ENCODE results near the gene NFATC3. TPM values are rescaled to one million over a fixed set of nuclear protein-coding genes. Genes with fewer than 3 reads are reported as not detected.

Gene NFATC3
- total and polyA plus RNA-seq, 2 of the 8 experiments (the other 6 are each of a cell fraction or from before 2014, with no cell fraction given): 17.6 to 34.5 TPM

DNA sequence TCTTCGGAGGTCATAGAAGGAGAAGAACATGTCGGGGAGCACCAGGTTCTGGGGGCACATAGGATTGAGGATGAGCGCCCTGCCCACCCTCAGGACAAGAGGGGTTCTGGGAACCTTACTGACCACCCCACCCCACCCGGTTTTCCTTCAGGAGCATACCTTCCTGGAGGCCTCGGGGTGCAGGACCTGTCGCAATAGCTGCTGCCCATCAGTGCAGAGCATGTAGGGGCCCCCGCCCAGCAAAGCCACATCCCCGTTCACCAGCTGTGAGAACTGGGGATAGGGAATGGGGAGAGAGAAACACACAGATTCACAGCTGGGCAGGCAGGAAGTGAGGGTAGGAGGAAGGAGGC, 148.6 kb downstream of the NFATC3 start:
- H3K4me3 ChIP-seq (ENCODE audit: extremely low read depth in 1 of 4, insufficient read depth in 2 of 4, low read depth in 3 of 4, low read length in 4 of 4): peak overlapping the region in 2 of 4 experiments; percentile 81 to 84; a peak in 4 of 8 replicates
- H4K5ac ChIP-seq (ENCODE audit: insufficient read length, low read depth, low read length): no peak overlapping the region
- TF ChIP-seq GABPA (IDR thresholded peaks at IDR 0.05; ENCODE audit: borderline replicate concordance, insufficient read depth, low read length): no peak
- no peak for TF ChIP-seq EZH2 (IDR thresholded peaks at IDR 0.05; ENCODE audit: low read depth, low read length, severe bottlenecking)
- no peak for TF ChIP-seq PHF8 (conservative IDR thresholded peaks at IDR 0.05; ENCODE audit: low read depth, low read length)
- no peak for TF ChIP-seq USF2 (IDR thresholded peaks at IDR 0.05; ENCODE audit: low read length)
- no peak for TF ChIP-seq JUN (IDR thresholded peaks at IDR 0.05; ENCODE audit: low read depth, low read length)
- TF ChIP-seq KDM4A (IDR thresholded peaks at IDR 0.05; ENCODE audit: low read depth, low read length, severe bottlenecking): no peak
- no peak for TF ChIP-seq RXRA (IDR thresholded peaks at IDR 0.05; ENCODE audit: insufficient read depth, low read depth, low read length)
- TF ChIP-seq BCL11A (IDR thresholded peaks at IDR 0.05; ENCODE audit: low read depth in 2 of 2, low read length in 2 of 2): no peak
- TF ChIP-seq TCF12 (IDR thresholded peaks at IDR 0.05; ENCODE audit: low read depth, low read length): no peak
- H3K27ac ChIP-seq (ENCODE audit: low read depth, low read length): no peak overlapping the region
- DNase-seq (ENCODE audit: low read depth in 1 of 2, low spot score in 2 of 2) (no peak), FAIRE-seq (no peak)
- H3K9me3 ChIP-seq (ENCODE audit: insufficient read depth in 2 of 2, low read depth in 1 of 2, low read length in 1 of 2): no peaks in the 10 kb centered on the region
- no peak overlapping the region for H2AK5ac ChIP-seq (ENCODE audit: low read depth, low read length)
- no peaks in the 10 kb centered on the region for H3K27me3 ChIP-seq (replicated peaks in 1 of 4; ENCODE audit: control insufficient read depth in 3 of 4, extremely low read depth in 1 of 4, insufficient read depth in 3 of 4, low read length in 3 of 4)
- H2BK15ac ChIP-seq (ENCODE audit: low read length): no peak overlapping the region
- no peak overlapping the region for H3K9ac ChIP-seq (replicated peaks in 1 of 4; ENCODE audit: extremely low read depth in 1 of 4, low read depth in 3 of 4, low read length in 3 of 4)
- H3K79me1 ChIP-seq (ENCODE audit: low read depth, low read length): peaks cover 5% of the 10 kb centered on the region; the same call in 1 of the 2 replicates
- peaks cover 21 to 33% of the 10 kb centered on the region in 2 experiments for H4K20me1 ChIP-seq (replicated peaks in 1 of 2; ENCODE audit: control insufficient read depth in 1 of 2, insufficient read depth in 2 of 2, low read length in 2 of 2)
- H4K8ac ChIP-seq (ENCODE audit: extremely low read depth, insufficient read depth, low read length): no peak overlapping the region
- no peak overlapping the region for H2AFZ ChIP-seq (ENCODE audit: low read length)
- H2BK12ac ChIP-seq (ENCODE audit: low read depth, low read length): no peak overlapping the region; the same call in 1 of the 2 replicates
- H3K4me1 ChIP-seq (replicated peaks in 1 of 4; ENCODE audit: control insufficient read depth in 3 of 4, insufficient read depth in 4 of 4, low read length in 3 of 4): peaks cover 0 to 24% (median 19%) of the 10 kb centered on the region in 4 experiments; a peak in 5 of 7 replicates
- H3K4ac ChIP-seq (replicated peaks; ENCODE audit: insufficient read length, low read depth, low read length): no peak overlapping the region
- WGBS, 2 experiments (ENCODE audit: extremely low coverage in 1 of 2, insufficient coverage in 1 of 2, insufficient read length in 1 of 2, insufficient replicate concordance in 2 of 2, low coverage in 1 of 2, low lambda C conversion rate in 2 of 2, missing lambda C conversion rate in 1 of 2): 81% methylated on average over 8 of the region's 8 CpGs; no CpG with 5 or more reads in 1 of the 2 experiments
- H3K14ac ChIP-seq (ENCODE audit: insufficient read length): no peak overlapping the region
- H3K23ac ChIP-seq (ENCODE audit: insufficient read length): no peak overlapping the region
- H3K23me2 ChIP-seq (ENCODE audit: low read depth, low read length): peaks cover 22% of the 10 kb centered on the region
- ChIA-PET CTCF (ENCODE audit: partially characterized antibody) (interaction anchor here (0.5 to 1.5 kb wide), 6 partner anchors 15 to 173 kb away, joined by 3 to 13 read pairs (median 4); no protein-coding TSS in a partner anchor), POLR2A (ENCODE audit: partially characterized antibody) (interaction anchor here (1.0 to 5.9 kb wide), 8 partner anchors 9 to 427 kb away, joined by 3 to 61 read pairs (median 3); partner anchors contain the start of genes NFATC3, PLA2G15, RANBP10 and TSNAXIP1)
- H3K4me2 ChIP-seq (ENCODE audit: insufficient read depth in 1 of 2, low read depth in 2 of 2, low read length in 2 of 2): peak overlapping the region; percentile 99
- peaks cover 9 to 32% (median 29%) of the 10 kb centered on the region in 4 experiments for H3K36me3 ChIP-seq (ENCODE audit: control insufficient read depth in 2 of 4, insufficient read depth in 4 of 4, low read length in 3 of 4)
- H3K56ac ChIP-seq (replicated peaks; ENCODE audit: insufficient read length, low read depth, low read length): no peak overlapping the region
- H3K79me2 ChIP-seq (ENCODE audit: control insufficient read depth in 1 of 2, insufficient read depth in 2 of 2, low read length in 2 of 2): peaks cover 5 to 19% of the 10 kb centered on the region in 2 experiments
- no peak overlapping the region for H3K18ac ChIP-seq (ENCODE audit: extremely low read depth, low read length)
- peak overlapping the region; percentile 93; the same call in 1 of the 2 replicates for H2BK5ac ChIP-seq (ENCODE audit: low read depth, low read length)
- no peak overlapping the region for H4K91ac ChIP-seq (replicated peaks; ENCODE audit: insufficient read length, low read length)
- H2BK20ac ChIP-seq (ENCODE audit: low read length): no peak overlapping the region
- no peak overlapping the region for H2BK120ac ChIP-seq (replicated peaks; ENCODE audit: low read depth, low read length)

Data from H1 (cell line).